Uterus (tissue), 2 donors: ENCODE measurements around the gene PSG2.

ENCODE experiments used
- CTCF ChIP-seq, 4 experiments: fragments of 200-600 bp in 2 of 4; fragments of 450-650 bp in 2 of 4; sonication (generic) in 2 of 4; IDR thresholded peaks; one replicate each; pipeline ENCODE4 v1.5.1; 2016 to 2019; ENCODE audit warnings: antibody characterized with exemption in 4 of 4, mild to moderate bottlenecking in 2 of 4, moderate library complexity in 1 of 4
- POLR2A ChIP-seq, 2 donors: fragments of 450-650 bp; IDR thresholded peaks; one replicate each; pipeline ENCODE4 v1.6.1; 2016; ENCODE audit warnings: antibody characterized with exemption in 2 of 2, mild to moderate bottlenecking in 1 of 2, moderate library complexity in 1 of 2

- TF ChIP-seq CTCF (IDR thresholded peaks at IDR 0.05) (no peak), POLR2A (IDR thresholded peaks at IDR 0.05) (no peak)
These were observed 23.0 kb upstream of the PSG2 start for GRCh38 chr19:43105496-43105895.
